ENCODE measurements around the gene DNAH17.

DNAH17 gene

GRCh38 chr17:78446833-78447232, 130.4 kb downstream of the DNAH17 start:
- no peak for DNase-seq

- no peak for DNase-seq
Observed at GRCh38 chr17:78444392-78444791, 132.8 kb downstream of the DNAH17 start.

GRCh38 chr17:78442648-78443218, 134.5 kb downstream of the DNAH17 start:
- DNase-seq: peak; percentile 81

GRCh38 chr17:78441271-78441971, 135.8 kb downstream of the DNAH17 start:
- no peak for DNase-seq

GRCh38 chr17:78438694-78439325, 138.4 kb downstream of the DNAH17 start:
- no peak for DNase-seq

- no peak for DNase-seq
Observed at GRCh38 chr17:78438271-78438691, 138.9 kb downstream of the DNAH17 start.

GRCh38 chr17:78437508-78438169, 139.6 kb downstream of the DNAH17 start:
- no peak for DNase-seq

- DNase-seq: no peak
Observed at GRCh38 chr17:78435330-78436005, 141.7 kb downstream of the DNAH17 start.

GRCh38 chr17:78434455-78435329, 142.5 kb downstream of the DNAH17 start:
- DNase-seq: no peak

GRCh38 chr17:78433780-78434335, 143.3 kb downstream of the DNAH17 start:
- DNase-seq: no peak

GRCh38 chr17:78433013-78433727, 144.0 kb downstream of the DNAH17 start:
- DNase-seq: no peak

- DNase-seq: no peak
Observed at GRCh38 chr17:78432226-78433012, 144.8 kb downstream of the DNAH17 start.

- DNase-seq: no peak
Observed at GRCh38 chr17:78431692-78431958, 145.6 kb downstream of the DNAH17 start.

- DNase-seq: no peak
Observed at GRCh38 chr17:78430892-78431691, 146.1 kb downstream of the DNAH17 start.

GRCh38 chr17:78429618-78429995, 147.6 kb downstream of the DNAH17 start:
- DNase-seq: no peak

- DNase-seq: no peak
Observed at GRCh38 chr17:78428836-78429617, 148.2 kb downstream of the DNAH17 start.

GRCh38 chr17:78428025-78428575, 149.1 kb downstream of the DNAH17 start:
- no peak for DNase-seq

- no peak for DNase-seq
Observed at GRCh38 chr17:78427140-78427539, 150.1 kb downstream of the DNAH17 start.

Measured in hematopoietic multipotent progenitor cell treated with erythropoietin and hydrocortisone succinate and interleukin-3 and kit ligand, for 4 days (in vitro differentiated cells).